GM23338 (cell line): Measurements from ENCODE around the gene NAB2. TPM values are rescaled to one million over a fixed set of nuclear protein-coding genes. Genes with fewer than 3 reads are reported as not detected.

ENCODE experiments used
- ATAC-seq: fragments of 200-7000 bp; cut with Tn5 transposase; 3 replicates; pipeline ENCODE4 v1.9.1; 2020
- DNase-seq: peaks from one replicate; pipeline ENCODE4 v3.0.0-alpha.2; 2015; ENCODE audit warnings: low spot score
- H2AFZ ChIP-seq: fragments of 200-600 bp; sonication (generic); 2 replicates; pipeline ENCODE4 v1.8.0; 2016; ENCODE audit warnings: antibody characterized with exemption, mild to moderate bottlenecking, moderate library complexity
- H3F3A ChIP-seq: fragments of 200-600 bp; sonication (generic); replicated peaks from 2 replicates; pipeline ENCODE4 v1.8.0; 2017; ENCODE audit warnings: antibody characterized with exemption, mixed run types, low read depth
- H3K27ac ChIP-seq: fragments of 200-600 bp; sonication (generic); 2 replicates; pipeline ENCODE4 v1.6.1; 2016; ENCODE audit warnings: low read depth
- H3K27me3 ChIP-seq: fragments of 200-600 bp; sonication (generic); 2 replicates; pipeline ENCODE4 v1.8.0; 2016; ENCODE audit warnings: mild to moderate bottlenecking, mixed run types, moderate library complexity; ENCODE audit not compliant: insufficient read depth
- H3K36me3 ChIP-seq: fragments of 200-600 bp; sonication (generic); 2 replicates; pipeline ENCODE4 v1.8.0; 2016; ENCODE audit warnings: mild to moderate bottlenecking; ENCODE audit not compliant: insufficient read depth
- H3K4me1 ChIP-seq: fragments of 200-600 bp; sonication (generic); 2 replicates; pipeline ENCODE4 v1.8.0; 2016; ENCODE audit warnings: mild to moderate bottlenecking, moderate library complexity; ENCODE audit not compliant: insufficient read depth
- H3K4me2 ChIP-seq: fragments of 200-600 bp; sonication (generic); 2 replicates; pipeline ENCODE4 v1.7.1; 2017; ENCODE audit warnings: mixed run types
- H3K4me3 ChIP-seq: fragments of 200-600 bp; sonication (generic); 2 replicates; pipeline ENCODE4 v1.6.1; 2016; ENCODE audit warnings: mixed run types
- H3K79me2 ChIP-seq: fragments of 200-600 bp; sonication (generic); replicated peaks from 2 replicates; pipeline ENCODE4 v1.8.0; 2017; ENCODE audit warnings: mild to moderate bottlenecking; ENCODE audit not compliant: insufficient read depth
- H3K9me2 ChIP-seq: fragments of 200-600 bp; sonication (generic); 2 replicates; pipeline ENCODE4 v1.8.0; 2017; ENCODE audit not compliant: insufficient read depth
- H4K20me1 ChIP-seq: fragments of 200-600 bp; sonication (generic); replicated peaks from 2 replicates; pipeline ENCODE4 v1.8.0; 2017; ENCODE audit warnings: mild to moderate bottlenecking; ENCODE audit not compliant: insufficient read depth
- H3K27ac Mint-ChIP-seq: 2 replicates; pipeline ENCODE4 v1.8.0; 2020; ENCODE audit warnings: inconsistent platforms, mild to moderate bottlenecking, moderate library complexity, mixed read lengths
- H3K27me3 Mint-ChIP-seq: 3 replicates; pipeline ENCODE4 v1.8.0; 2022; ENCODE audit warnings: low read depth, mild to moderate bottlenecking, moderate library complexity, mixed read lengths, inconsistent platforms; ENCODE audit not compliant: insufficient read depth, poor library complexity
- H3K36me3 Mint-ChIP-seq: 3 replicates; pipeline ENCODE4 v1.8.0; 2021; ENCODE audit warnings: low read depth, mild to moderate bottlenecking, inconsistent platforms, moderate library complexity, mixed read lengths
- H3K4me1 Mint-ChIP-seq: 3 replicates; pipeline ENCODE4 v1.8.0; 2020; ENCODE audit warnings: mild to moderate bottlenecking, inconsistent platforms, mixed read lengths
- H3K4me3 Mint-ChIP-seq: 3 replicates; pipeline ENCODE4 v1.8.0; 2021; ENCODE audit warnings: moderate library complexity, mild to moderate bottlenecking, inconsistent platforms, mixed read lengths
- H3K9me3 Mint-ChIP-seq: 3 replicates; pipeline ENCODE4 v1.8.0; 2020; ENCODE audit warnings: moderate library complexity, mild to moderate bottlenecking, inconsistent platforms, mixed read lengths
- CREB1 ChIP-seq: fragments of 250-450 bp; sonication (Bioruptor Pico); IDR thresholded peaks from 2 replicates; pipeline ENCODE4 v1.5.0; 2020; ENCODE audit warnings: low read depth, mild to moderate bottlenecking, moderate library complexity
- CTCF ChIP-seq, 2 experiments: fragments of 200-600 bp in 1 of 2; sonication (generic) in 1 of 2; conservative IDR thresholded peaks; 2 replicates each; pipeline versions ENCODE4 v1.5.1 to v1.6.1; 2016 to 2017; ENCODE audit warnings: antibody characterized with exemption in 2 of 2, low read depth in 2 of 2, mild to moderate bottlenecking in 2 of 2, moderate library complexity in 1 of 2
- EZH2 ChIP-seq: fragments of 200-600 bp; sonication (generic); IDR thresholded peaks from one replicate; pipeline ENCODE4 v1.8.0; 2017; ENCODE audit warnings: antibody characterized with exemption, mild to moderate bottlenecking, low read depth; ENCODE audit not compliant: unreplicated experiment
- EZH2phosphoT487 ChIP-seq: fragments of 200-600 bp; sonication (generic); IDR thresholded peaks from one replicate; pipeline ENCODE4 v1.8.1; 2018; ENCODE audit warnings: antibody characterized with exemption; ENCODE audit not compliant: unreplicated experiment
- JUNB ChIP-seq: IDR thresholded peaks from one replicate; pipeline ENCODE4 v1.6.1; 2016; ENCODE audit warnings: antibody characterized with exemption; ENCODE audit not compliant: unreplicated experiment
- NANOG ChIP-seq: IDR thresholded peaks from 2 replicates; pipeline ENCODE4 v1.6.1; 2016; ENCODE audit warnings: antibody characterized with exemption, borderline replicate concordance
- POLR2AphosphoS5 ChIP-seq: IDR thresholded peaks from 2 replicates; pipeline ENCODE4 v1.6.1; 2016; ENCODE audit warnings: antibody characterized with exemption, low read depth
- STAT1 ChIP-seq: IDR thresholded peaks from one replicate; pipeline ENCODE4 v1.6.1; 2016; ENCODE audit warnings: antibody characterized with exemption; ENCODE audit not compliant: unreplicated experiment
- ZNF114 ChIP-seq: fragments of 250-450 bp; sonication (Bioruptor Pico); IDR thresholded peaks from 2 replicates; pipeline ENCODE4 v1.5.0; 2020; ENCODE audit warnings: mild to moderate bottlenecking, moderate library complexity
- ZNF331 ChIP-seq: fragments of 250-450 bp; sonication (Bioruptor Pico); IDR thresholded peaks from 2 replicates; pipeline ENCODE4 v1.5.0; 2020; ENCODE audit warnings: low read depth, mild to moderate bottlenecking, moderate library complexity
- ZNF462 ChIP-seq: fragments of 250-450 bp; sonication (Bioruptor Pico); IDR thresholded peaks from 2 replicates; pipeline ENCODE4 v1.5.0; 2020; ENCODE audit warnings: mild to moderate bottlenecking, moderate library complexity
- polyA plus RNA-seq: library from polyadenylated mRNA; unstranded; fragments of >200 nt; fragmentation: Nextera tagmentation; extraction: Ambion mirVana; gene quantifications from 2 replicates; pipeline ENCODE4 v1.2.1, GENCODE V29; 2016
- total RNA-seq: library from RNA; depleted of rRNA; stranded (reverse); fragments of >200 nt; shearing (Covaris generic); gene quantifications from 2 replicates; pipeline ENCODE4 v1.2.3, GENCODE V29; 2014
- TF ChIP-seq, protein P1 (sequence below): IDR thresholded peaks from 2 replicates; pipeline ENCODE4 v1.6.1; 2016; ENCODE audit warnings: antibody characterized with exemption
- TF ChIP-seq, protein P2 (sequence below): IDR thresholded peaks from one replicate; pipeline ENCODE4 v1.6.1; 2018; ENCODE audit warnings: antibody characterized with exemption; ENCODE audit not compliant: unreplicated experiment

Gene NAB2
- total and polyA plus RNA-seq, 2 experiments from 2014 or later = 6.5 to 19.8 TPM

DNA sequence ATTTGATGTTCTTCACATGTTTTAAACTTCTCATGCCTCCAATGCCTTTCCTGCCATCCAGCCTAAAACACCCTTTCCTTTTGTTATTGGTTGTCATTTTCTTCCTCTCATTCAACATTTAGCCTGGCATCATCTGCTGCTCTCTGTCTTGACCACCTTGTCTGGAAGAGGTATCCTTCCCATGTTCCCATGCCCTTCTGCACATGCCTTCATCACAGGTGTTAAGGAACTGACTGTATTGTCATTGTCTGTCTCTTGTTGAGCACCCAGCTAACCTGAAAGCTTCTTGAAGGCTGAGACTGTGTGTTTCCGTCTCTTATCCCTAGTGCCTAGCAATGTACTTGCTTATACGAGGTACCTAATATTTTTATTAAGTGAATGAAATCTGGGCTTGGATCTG lies 34.9 kb downstream of the NAB2 start:
- no peaks in the 10 kb centered on the region; the same call in 1 of the 2 replicates for H3K79me2 ChIP-seq
- H3F3A ChIP-seq = peaks cover 6% of the 10 kb centered on the region; the same call in 1 of the 2 replicates
- Mint-ChIP-seq H3K27me3 (peaks cover 23% of the 10 kb centered on the region), H3K9me3 (peaks cover 15% of the 10 kb centered on the region; the same call in 2 of the 3 replicates), H3K4me3 (no peak overlapping the region), H3K36me3 (peaks cover 8% of the 10 kb centered on the region), H3K4me1 (peaks cover 19% of the 10 kb centered on the region), H3K27ac (no peak overlapping the region)
- ATAC-seq (no peak), DNase-seq (no peak)
- no peak overlapping the region for H2AFZ ChIP-seq
- H3K4me1 ChIP-seq = peaks cover 11% of the 10 kb centered on the region
- no peaks in the 10 kb centered on the region for H3K9me2 ChIP-seq
- no peaks in the 10 kb centered on the region for H3K27me3 ChIP-seq
- no peak for TF ChIP-seq ZNF114
- no peak for TF ChIP-seq CREB1
- TF ChIP-seq ZNF331 (CRISPR knock-in tag) = no peak
- no peak for TF ChIP-seq POLR2AphosphoS5
- TF ChIP-seq, protein P1, sequence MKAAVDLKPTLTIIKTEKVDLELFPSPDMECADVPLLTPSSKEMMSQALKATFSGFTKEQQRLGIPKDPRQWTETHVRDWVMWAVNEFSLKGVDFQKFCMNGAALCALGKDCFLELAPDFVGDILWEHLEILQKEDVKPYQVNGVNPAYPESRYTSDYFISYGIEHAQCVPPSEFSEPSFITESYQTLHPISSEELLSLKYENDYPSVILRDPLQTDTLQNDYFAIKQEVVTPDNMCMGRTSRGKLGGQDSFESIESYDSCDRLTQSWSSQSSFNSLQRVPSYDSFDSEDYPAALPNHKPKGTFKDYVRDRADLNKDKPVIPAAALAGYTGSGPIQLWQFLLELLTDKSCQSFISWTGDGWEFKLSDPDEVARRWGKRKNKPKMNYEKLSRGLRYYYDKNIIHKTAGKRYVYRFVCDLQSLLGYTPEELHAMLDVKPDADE = no peak
- no peak for TF ChIP-seq CTCF (conservative IDR thresholded peaks at IDR 0.05; ENCODE audit: low read depth in 2 of 2)
- no peak for TF ChIP-seq JUNB
- no peak for TF ChIP-seq NANOG
- no peak for TF ChIP-seq EZH2phosphoT487
- no peak for TF ChIP-seq ZNF462 (CRISPR knock-in tag)
- TF ChIP-seq EZH2 = no peak
- TF ChIP-seq STAT1 = no peak
- TF ChIP-seq, protein P2, sequence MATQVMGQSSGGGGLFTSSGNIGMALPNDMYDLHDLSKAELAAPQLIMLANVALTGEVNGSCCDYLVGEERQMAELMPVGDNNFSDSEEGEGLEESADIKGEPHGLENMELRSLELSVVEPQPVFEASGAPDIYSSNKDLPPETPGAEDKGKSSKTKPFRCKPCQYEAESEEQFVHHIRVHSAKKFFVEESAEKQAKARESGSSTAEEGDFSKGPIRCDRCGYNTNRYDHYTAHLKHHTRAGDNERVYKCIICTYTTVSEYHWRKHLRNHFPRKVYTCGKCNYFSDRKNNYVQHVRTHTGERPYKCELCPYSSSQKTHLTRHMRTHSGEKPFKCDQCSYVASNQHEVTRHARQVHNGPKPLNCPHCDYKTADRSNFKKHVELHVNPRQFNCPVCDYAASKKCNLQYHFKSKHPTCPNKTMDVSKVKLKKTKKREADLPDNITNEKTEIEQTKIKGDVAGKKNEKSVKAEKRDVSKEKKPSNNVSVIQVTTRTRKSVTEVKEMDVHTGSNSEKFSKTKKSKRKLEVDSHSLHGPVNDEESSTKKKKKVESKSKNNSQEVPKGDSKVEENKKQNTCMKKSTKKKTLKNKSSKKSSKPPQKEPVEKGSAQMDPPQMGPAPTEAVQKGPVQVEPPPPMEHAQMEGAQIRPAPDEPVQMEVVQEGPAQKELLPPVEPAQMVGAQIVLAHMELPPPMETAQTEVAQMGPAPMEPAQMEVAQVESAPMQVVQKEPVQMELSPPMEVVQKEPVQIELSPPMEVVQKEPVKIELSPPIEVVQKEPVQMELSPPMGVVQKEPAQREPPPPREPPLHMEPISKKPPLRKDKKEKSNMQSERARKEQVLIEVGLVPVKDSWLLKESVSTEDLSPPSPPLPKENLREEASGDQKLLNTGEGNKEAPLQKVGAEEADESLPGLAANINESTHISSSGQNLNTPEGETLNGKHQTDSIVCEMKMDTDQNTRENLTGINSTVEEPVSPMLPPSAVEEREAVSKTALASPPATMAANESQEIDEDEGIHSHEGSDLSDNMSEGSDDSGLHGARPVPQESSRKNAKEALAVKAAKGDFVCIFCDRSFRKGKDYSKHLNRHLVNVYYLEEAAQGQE = no peak
- H3K27ac ChIP-seq = no peak overlapping the region
- H4K20me1 ChIP-seq = no peaks in the 10 kb centered on the region; the same call in none of the 2 replicates
- no peak overlapping the region for H3K4me2 ChIP-seq
- no peaks in the 10 kb centered on the region for H3K36me3 ChIP-seq
- no peak overlapping the region for H3K4me3 ChIP-seq
